ENCODE measurements around the gene TDRD15. TPM values are rescaled to one million over a fixed set of nuclear protein-coding genes. Genes with fewer than 3 reads are reported as not detected.
A peak's percentile ranks its signal among the peaks of the same experiment; 100 is the strongest.
"Not testable (repeated sequence)": the region's sequence is repeated elsewhere in the genome, so short reads cannot be mapped to it uniquely, and the experiment has no call there.

Gene TDRD15
- total RNA-seq: under 1 TPM in 5 of 8 experiments, not detected in 3; under 0.01 to 0.19 (median 0.05) TPM

DNA sequence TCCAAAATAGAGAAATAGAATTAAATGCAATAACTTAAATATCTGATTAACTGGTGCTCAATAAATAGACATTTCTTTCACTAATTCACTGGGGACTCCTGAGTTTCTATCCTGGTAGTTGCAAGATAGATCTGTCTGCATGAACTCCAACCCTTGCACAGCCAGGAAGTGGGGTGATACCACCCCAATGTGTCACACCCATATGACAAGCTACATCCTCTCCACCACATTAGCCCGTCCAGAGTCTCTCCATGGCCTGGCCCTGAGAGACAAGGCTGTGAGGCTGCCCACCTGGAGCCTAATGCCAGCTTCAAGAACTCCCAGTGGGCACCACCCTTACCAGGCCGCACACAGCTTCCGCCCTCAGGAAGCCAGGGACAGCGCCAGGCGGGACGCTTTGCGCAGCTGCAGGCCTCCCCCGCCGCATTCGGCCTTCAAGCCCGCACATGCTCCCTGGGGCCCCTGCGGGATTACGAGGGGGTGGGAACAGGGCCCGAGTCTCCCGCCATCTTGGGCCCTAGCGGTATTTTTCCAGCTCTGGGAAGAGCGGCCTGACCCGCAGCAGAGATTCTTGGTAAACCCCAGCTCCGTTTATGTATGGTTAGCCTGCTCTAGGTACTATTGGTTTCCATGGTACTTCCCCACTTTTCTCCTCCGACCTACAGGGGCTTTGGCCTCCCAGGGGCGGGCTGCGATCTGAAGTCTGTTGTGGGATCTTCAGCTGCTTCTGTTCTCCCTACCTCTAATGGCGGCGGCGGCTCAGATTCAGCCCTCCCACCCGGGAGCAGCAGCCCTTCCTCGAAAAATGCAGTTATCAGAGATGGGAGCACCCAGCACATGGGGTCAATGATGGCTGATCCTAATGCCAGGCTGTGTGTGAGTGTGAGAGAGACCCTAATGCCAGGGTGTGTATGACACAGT, at the start of gene TDRD15:
Gene TDRD15, plus strand, starts transcription at position 496 of the 921 bp plus-strand sequence. CDS start 13,500 bp downstream, outside the sequence.
- no peaks in the 10 kb centered on the region for H3K4me1 ChIP-seq (replicated peaks in 1 of 2)
- 20 to 100% (median 90%) methylated on average over 1 to 19 of the region's 27 CpGs; no CpG with 5 or more reads in 3 of the 10 experiments for WGBS, 10 experiments
- in situ Hi-C loops (cut with MboI; ENCODE audit: low pct_unique_long_range_greater_than_20kb in 2 of 9, low sequenced_read_pairs in 9 of 9, unreplicated experiment in 9 of 9): loop anchor here in 1 of 9 experiments (25.0 kb wide), 1 partner anchor 461 kb away; the partner anchor contains the start of genes GDF7 and HS1BP3
- no peak within 1 kb of the TSS for H3K4me3 ChIP-seq
- no peak for ATAC-seq (replicated peaks in 6 of 8)
- H3K27ac ChIP-seq: no peak within 1 kb of the TSS

GRCh38 chr2:21078296-21078695, 45.5 kb upstream of the TDRD15 start:
- Histone ChIP-seq H3K4me1 (replicated peaks in 1 of 2) (no peaks in the 10 kb centered on the region), H3K27ac (no peak overlapping the region), H3K4me3 (no peak overlapping the region)
- WGBS, 10 experiments: 0 to 67% (median 20%) methylated on average over 1 of the region's 1 CpG; no CpG with 5 or more reads in 6 of the 10 experiments
- in situ Hi-C loops (cut with MboI; ENCODE audit: low pct_unique_long_range_greater_than_20kb in 2 of 9, low sequenced_read_pairs in 9 of 9, unreplicated experiment in 9 of 9): no loop called here
- ATAC-seq (replicated peaks in 6 of 8): no peak

DNA sequence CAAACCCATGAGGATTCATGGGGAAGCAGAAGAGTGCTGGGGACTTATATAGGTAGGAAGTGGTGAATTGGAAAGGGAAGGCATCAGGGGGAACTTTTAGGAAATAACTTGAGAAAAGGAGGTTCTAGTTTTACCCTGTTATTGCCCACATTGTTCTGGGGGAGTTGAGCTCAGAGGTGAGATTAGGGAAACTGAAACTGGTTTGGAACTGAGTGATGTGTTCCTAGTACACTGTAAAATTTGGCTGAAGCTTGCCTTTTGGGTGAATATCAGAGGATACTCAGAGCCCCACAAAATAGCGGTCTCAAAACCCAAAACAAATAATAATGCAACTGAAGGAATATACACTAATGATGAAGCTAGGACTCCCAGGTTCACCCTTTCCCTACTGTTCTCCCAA, 40.3 kb upstream of the TDRD15 start:
- H3K27ac ChIP-seq: no peak overlapping the region
- WGBS, 10 experiments: 43 to 100% (median 100%) methylated on average over 1 of the region's 1 CpG; no CpG with 5 or more reads in 2 of the 10 experiments

GRCh38 chr2:21084401-21084800, 39.4 kb upstream of the TDRD15 start:
- Histone ChIP-seq H3K27ac (no peak overlapping the region), H3K4me3 (no peak overlapping the region), H3K4me1 (replicated peaks in 1 of 2) (no peaks in the 10 kb centered on the region)
- in situ Hi-C loops (cut with MboI; ENCODE audit: low pct_unique_long_range_greater_than_20kb in 2 of 9, low sequenced_read_pairs in 9 of 9, unreplicated experiment in 9 of 9): no loop called here
- ATAC-seq (replicated peaks in 6 of 8): no peak
- WGBS, 10 experiments: 17 to 89% (median 73%) methylated on average over 2 to 4 of the region's 4 CpGs; no CpG with 5 or more reads in 1 of the 10 experiments

More for the DNA sequence above, 40.3 kb upstream of the TDRD15 start:
- in situ Hi-C loops (cut with MboI; ENCODE audit: low pct_unique_long_range_greater_than_20kb in 2 of 9, low sequenced_read_pairs in 9 of 9, unreplicated experiment in 9 of 9): no loop called here
- H3K4me1 ChIP-seq (replicated peaks in 1 of 2): no peaks in the 10 kb centered on the region
- no peak for ATAC-seq (replicated peaks in 6 of 8)
- H3K4me3 ChIP-seq: no peak overlapping the region

DNA sequence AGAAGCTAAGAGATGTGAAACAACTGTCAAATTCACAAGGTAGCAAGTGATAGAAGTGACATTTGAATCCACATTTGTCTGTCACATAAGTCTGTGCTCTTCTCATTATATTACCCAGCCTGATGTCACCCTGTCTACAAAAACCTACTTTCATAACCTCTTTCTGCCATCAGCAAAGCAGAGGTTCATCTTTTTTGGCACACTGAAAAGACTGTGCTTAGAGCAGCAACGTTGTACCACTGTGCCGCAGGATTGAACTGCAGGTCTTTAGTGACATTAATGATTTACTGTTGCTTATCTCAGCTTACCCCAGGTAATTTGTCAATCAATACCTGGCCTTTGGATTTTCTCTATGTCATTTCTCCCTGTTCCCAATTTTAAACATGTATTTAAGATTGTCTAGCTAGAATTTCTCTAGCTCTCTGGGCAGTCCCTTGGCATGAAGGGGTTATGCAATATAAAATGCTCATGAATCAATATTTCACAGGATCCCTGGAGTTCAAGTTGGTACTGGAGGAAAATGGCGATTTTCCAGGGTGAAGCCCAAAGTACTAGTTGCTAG, 31.4 kb upstream of the TDRD15 start:
- no peaks in the 10 kb centered on the region for H3K4me1 ChIP-seq (replicated peaks in 1 of 2)
- in situ Hi-C loops (cut with MboI; ENCODE audit: low pct_unique_long_range_greater_than_20kb in 2 of 9, low sequenced_read_pairs in 9 of 9, unreplicated experiment in 9 of 9): no loop called here
- no peak for ATAC-seq (replicated peaks in 6 of 8)
- H3K4me3 ChIP-seq: no peak overlapping the region
- 17 to 76% (median 50%) methylated on average over 1 to 3 of the region's 3 CpGs; no CpG with 5 or more reads in 1 of the 10 experiments for whole genome bisulfite sequencing, 10 experiments
- H3K27ac ChIP-seq: no peak overlapping the region

- 0 to 75% (median 57%) methylated on average over 1 of the region's 1 CpG; no CpG with 5 or more reads in 4 of the 10 experiments for WGBS, 10 experiments
- in situ Hi-C loops (cut with MboI; ENCODE audit: low pct_unique_long_range_greater_than_20kb in 2 of 9, low sequenced_read_pairs in 9 of 9, unreplicated experiment in 9 of 9): no loop called here
- Histone ChIP-seq H3K27ac (no peak overlapping the region), H3K4me1 (replicated peaks in 1 of 2) (no peaks in the 10 kb centered on the region), H3K4me3 (no peak overlapping the region)
- peak in 3 of 8 experiments; percentile 39 to 77 (median 64) for ATAC-seq (replicated peaks in 6 of 8)
These were observed 28.6 kb upstream of the TDRD15 start for GRCh38 chr2:21095178-21095577.

- in situ Hi-C loops (cut with MboI; ENCODE audit: low pct_unique_long_range_greater_than_20kb in 2 of 9, low sequenced_read_pairs in 9 of 9, unreplicated experiment in 9 of 9): no loop called here
- ATAC-seq (replicated peaks in 6 of 8): no peak
- H3K4me1 ChIP-seq (replicated peaks in 1 of 2): no peaks in the 10 kb centered on the region
- H3K27ac ChIP-seq: no peak overlapping the region
- H3K4me3 ChIP-seq: no peak overlapping the region
- 0 to 100% (median 92%) methylated on average over 2 to 3 of the region's 3 CpGs; no CpG with 5 or more reads in 4 of the 10 experiments for WGBS, 10 experiments
These were observed 28.1 kb upstream of the TDRD15 start for GRCh38 chr2:21095714-21096113.

- ATAC-seq (replicated peaks in 6 of 8): no peak
- WGBS, 10 experiments: 50 to 100% (median 92%) methylated on average over 1 of the region's 1 CpG; no CpG with 5 or more reads in 6 of the 10 experiments
These were observed 27.3 kb upstream of the TDRD15 start for GRCh38 chr2:21096458-21096857.

GRCh38 chr2:21097331-21097730, 26.4 kb upstream of the TDRD15 start:
- in situ Hi-C loops (cut with MboI; ENCODE audit: low pct_unique_long_range_greater_than_20kb in 2 of 9, low sequenced_read_pairs in 9 of 9, unreplicated experiment in 9 of 9): no loop called here
- H3K4me1 ChIP-seq (replicated peaks in 1 of 2): no peaks in the 10 kb centered on the region
- WGBS, 10 experiments: 13 to 83% (median 50%) methylated on average over 1 to 6 of the region's 6 CpGs; no CpG with 5 or more reads in 2 of the 10 experiments
- H3K27ac ChIP-seq: no peak overlapping the region
- no peak for ATAC-seq (replicated peaks in 6 of 8)
- H3K4me3 ChIP-seq: no peak overlapping the region

More at GRCh38 chr2:21096458-21096857, 27.3 kb upstream of the TDRD15 start:
- Histone ChIP-seq H3K4me1 (replicated peaks in 1 of 2) (no peaks in the 10 kb centered on the region), H3K4me3 (no peak overlapping the region), H3K27ac (no peak overlapping the region)
- in situ Hi-C loops (cut with MboI; ENCODE audit: low pct_unique_long_range_greater_than_20kb in 2 of 9, low sequenced_read_pairs in 9 of 9, unreplicated experiment in 9 of 9): no loop called here

GRCh38 chr2:21098294-21098693, 25.5 kb upstream of the TDRD15 start:
- H3K4me1 ChIP-seq (replicated peaks in 1 of 2): no peaks in the 10 kb centered on the region
- 0 to 100% (median 50%) methylated on average over 1 of the region's 1 CpG; no CpG with 5 or more reads in 5 of the 10 experiments for WGBS, 10 experiments
- no peak overlapping the region for H3K4me3 ChIP-seq
- H3K27ac ChIP-seq: no peak overlapping the region
- no peak for ATAC-seq (replicated peaks in 6 of 8)
- in situ Hi-C loops (cut with MboI; ENCODE audit: low pct_unique_long_range_greater_than_20kb in 2 of 9, low sequenced_read_pairs in 9 of 9, unreplicated experiment in 9 of 9): no loop called here

- WGBS, 10 experiments: 0 to 100% (median 72%) methylated on average over 2 to 4 of the region's 5 CpGs
- H3K27ac ChIP-seq: no peak overlapping the region
- no peak overlapping the region for H3K4me3 ChIP-seq
- in situ Hi-C loops (cut with MboI; ENCODE audit: low pct_unique_long_range_greater_than_20kb in 2 of 9, low sequenced_read_pairs in 9 of 9, unreplicated experiment in 9 of 9): no loop called here
- H3K4me1 ChIP-seq (replicated peaks in 1 of 2): no peaks in the 10 kb centered on the region
- ATAC-seq (replicated peaks in 6 of 8): no peak
These were observed 24.4 kb upstream of the TDRD15 start for GRCh38 chr2:21099281-21099907.

- 80 to 100% (median 88%) methylated on average over 1 to 11 of the region's 34 CpGs; no CpG with 5 or more reads in 4 of the 10 experiments for WGBS, 10 experiments
- in situ Hi-C loops (cut with MboI; ENCODE audit: low pct_unique_long_range_greater_than_20kb in 2 of 9, low sequenced_read_pairs in 9 of 9, unreplicated experiment in 9 of 9): loop anchor here in 1 of 9 experiments (25.0 kb wide), 1 partner anchor 439 kb away; the partner anchor contains the start of genes GDF7 and HS1BP3
- ATAC-seq (replicated peaks in 6 of 8); H3K4me1 ChIP-seq (replicated peaks in 1 of 2); H3K27ac ChIP-seq; H3K4me3 ChIP-seq: not testable (repeated sequence)
These were observed 22.1 kb upstream of the TDRD15 start for GRCh38 chr2:21101514-21102155.

Data from motor neuron (in vitro differentiated cells).